ENCODE data around the gene DNASE1L2. TPM values are rescaled to one million over a fixed set of nuclear protein-coding genes. Genes with fewer than 3 reads are reported as not detected.
A peak's percentile ranks its signal among the peaks of the same experiment; 100 is the strongest.
"Not testable (repeated sequence)": the region's sequence is repeated elsewhere in the genome, so short reads cannot be mapped to it uniquely, and the experiment has no call there.

Gene DNASE1L2
- total RNA-seq, 1 donor from 2014 or later, result 3.4 TPM

DNA sequence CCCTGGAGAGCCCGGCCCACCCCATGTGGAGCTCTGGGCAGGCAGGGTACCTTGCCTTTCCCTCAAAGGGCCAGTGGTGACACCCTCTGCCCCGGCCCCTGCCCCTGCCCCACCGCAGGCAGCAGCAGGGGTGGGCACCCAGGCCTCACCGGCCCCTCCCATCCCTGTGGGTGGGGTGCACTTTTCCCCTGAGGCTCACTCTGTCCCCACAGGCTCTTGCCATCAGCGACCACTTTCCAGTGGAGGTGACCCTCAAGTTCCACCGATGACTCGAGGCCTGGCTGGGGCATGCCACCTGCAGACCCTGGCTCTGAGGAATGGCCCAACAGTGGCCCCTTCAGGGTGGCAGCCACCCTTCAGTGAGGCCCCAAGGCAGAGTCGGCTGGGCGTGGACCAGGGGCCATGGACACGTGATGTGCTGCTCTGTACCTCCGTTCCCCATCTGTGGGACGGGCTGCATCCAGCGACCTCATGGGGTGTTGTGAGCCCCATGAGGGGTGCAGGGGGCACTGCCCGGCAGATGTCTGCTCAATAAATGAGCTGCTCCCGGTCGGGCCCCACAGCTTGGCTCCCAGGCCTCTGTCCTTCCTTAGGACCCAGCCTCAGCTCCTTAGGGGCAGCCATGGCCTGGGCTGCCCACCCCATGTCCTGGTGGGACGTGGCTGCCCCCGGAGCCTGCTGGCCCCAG is 2.0 kb downstream of the DNASE1L2 start:
- Mint-ChIP-seq H3K9me3 (ENCODE audit: unreplicated experiment) (peaks cover 9% of the 10 kb centered on the region), H3K36me3 (ENCODE audit: unreplicated experiment) (no peaks in the 10 kb centered on the region), H3K27ac (ENCODE audit: unreplicated experiment) (no peak overlapping the region), H3K4me3 (ENCODE audit: unreplicated experiment) (no peak overlapping the region), H3K4me1 (ENCODE audit: low read depth, unreplicated experiment) (no peaks in the 10 kb centered on the region), H3K27me3 (ENCODE audit: unreplicated experiment) (peaks cover 4% of the 10 kb centered on the region)
- TF ChIP-seq, protein P1, sequence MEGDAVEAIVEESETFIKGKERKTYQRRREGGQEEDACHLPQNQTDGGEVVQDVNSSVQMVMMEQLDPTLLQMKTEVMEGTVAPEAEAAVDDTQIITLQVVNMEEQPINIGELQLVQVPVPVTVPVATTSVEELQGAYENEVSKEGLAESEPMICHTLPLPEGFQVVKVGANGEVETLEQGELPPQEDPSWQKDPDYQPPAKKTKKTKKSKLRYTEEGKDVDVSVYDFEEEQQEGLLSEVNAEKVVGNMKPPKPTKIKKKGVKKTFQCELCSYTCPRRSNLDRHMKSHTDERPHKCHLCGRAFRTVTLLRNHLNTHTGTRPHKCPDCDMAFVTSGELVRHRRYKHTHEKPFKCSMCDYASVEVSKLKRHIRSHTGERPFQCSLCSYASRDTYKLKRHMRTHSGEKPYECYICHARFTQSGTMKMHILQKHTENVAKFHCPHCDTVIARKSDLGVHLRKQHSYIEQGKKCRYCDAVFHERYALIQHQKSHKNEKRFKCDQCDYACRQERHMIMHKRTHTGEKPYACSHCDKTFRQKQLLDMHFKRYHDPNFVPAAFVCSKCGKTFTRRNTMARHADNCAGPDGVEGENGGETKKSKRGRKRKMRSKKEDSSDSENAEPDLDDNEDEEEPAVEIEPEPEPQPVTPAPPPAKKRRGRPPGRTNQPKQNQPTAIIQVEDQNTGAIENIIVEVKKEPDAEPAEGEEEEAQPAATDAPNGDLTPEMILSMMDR (IDR thresholded peaks at IDR 0.05; ENCODE audit: partially characterized antibody, unreplicated experiment), result no peak
- no peak for DNase-seq

DNA sequence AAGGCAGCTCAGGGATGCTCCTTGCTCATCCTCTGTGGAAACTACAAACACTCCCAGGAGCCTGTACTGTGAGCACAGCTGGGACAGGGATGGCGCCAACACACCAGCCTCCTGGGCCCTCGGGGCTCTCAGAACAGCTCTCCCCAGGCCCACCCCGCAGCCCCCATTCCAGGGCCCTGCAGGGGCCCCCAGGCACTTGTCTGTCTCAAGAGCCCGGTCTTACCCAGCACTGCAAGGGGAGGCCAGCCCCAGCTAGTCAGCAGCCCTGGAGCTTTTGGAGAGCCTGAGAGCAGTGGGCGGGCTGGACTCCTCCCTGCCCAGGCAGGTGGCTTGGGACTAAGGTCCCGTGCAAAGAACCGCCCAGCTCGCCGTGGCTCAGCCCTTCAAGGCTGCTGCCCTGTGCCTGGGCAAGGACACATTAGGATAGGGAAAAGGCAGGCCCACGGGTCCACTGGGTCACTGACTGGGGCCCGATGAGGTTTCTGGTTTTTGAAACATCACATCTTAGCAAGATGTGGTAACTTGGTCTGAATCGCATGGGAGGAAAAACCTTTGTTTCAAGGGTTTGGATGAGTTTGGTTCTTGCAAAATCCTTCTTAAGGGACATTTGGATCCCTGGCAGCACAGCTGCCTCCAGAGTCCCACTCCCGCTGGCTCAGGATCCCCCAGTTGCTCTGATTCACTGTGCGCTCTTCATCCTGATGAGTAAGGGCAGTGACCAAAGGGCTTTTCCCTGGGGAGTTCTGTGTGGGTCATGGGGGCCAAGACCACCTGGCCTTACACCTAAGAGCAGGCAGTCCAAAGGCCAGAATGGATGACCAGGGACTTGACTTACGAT is 2.8 kb downstream of the DNASE1L2 start:
- H3K4me1 Mint-ChIP-seq (ENCODE audit: low read depth, unreplicated experiment), result no peaks in the 10 kb centered on the region
- H3K4me3 Mint-ChIP-seq (ENCODE audit: unreplicated experiment), result no peak overlapping the region
- peaks cover 4% of the 10 kb centered on the region for H3K27me3 Mint-ChIP-seq (ENCODE audit: unreplicated experiment)
- peaks cover 6% of the 10 kb centered on the region for H3K9me3 Mint-ChIP-seq (ENCODE audit: unreplicated experiment)
- TF ChIP-seq, protein P1 (IDR thresholded peaks at IDR 0.05; ENCODE audit: partially characterized antibody, unreplicated experiment), result no peak
- no peaks in the 10 kb centered on the region for H3K36me3 Mint-ChIP-seq (ENCODE audit: unreplicated experiment)
- H3K27ac Mint-ChIP-seq (ENCODE audit: unreplicated experiment), result no peak overlapping the region
- DNase-seq, result no peak

DNA sequence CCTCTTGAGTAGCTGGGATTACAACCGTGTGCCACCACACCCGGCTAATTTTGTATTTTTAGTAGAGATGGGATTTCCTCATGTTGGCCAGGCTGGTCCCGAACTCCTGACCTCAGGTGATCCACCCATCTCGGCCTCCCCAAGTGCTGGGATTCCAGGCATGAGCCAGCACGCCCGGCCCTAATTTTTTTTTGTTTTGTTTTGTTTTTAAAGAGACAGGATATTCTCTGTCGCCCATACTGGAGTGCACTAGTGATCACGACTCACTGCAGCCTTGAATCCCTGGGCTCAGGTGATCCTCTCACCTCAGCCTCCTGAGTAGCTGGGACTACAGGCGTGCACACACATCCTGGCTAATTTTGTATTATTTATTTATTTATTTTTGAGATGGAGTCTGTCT is 4.1 kb downstream of the DNASE1L2 start:
- H3K36me3 Mint-ChIP-seq (ENCODE audit: unreplicated experiment); H3K27me3 Mint-ChIP-seq (ENCODE audit: unreplicated experiment): not testable (repeated sequence)

DNA sequence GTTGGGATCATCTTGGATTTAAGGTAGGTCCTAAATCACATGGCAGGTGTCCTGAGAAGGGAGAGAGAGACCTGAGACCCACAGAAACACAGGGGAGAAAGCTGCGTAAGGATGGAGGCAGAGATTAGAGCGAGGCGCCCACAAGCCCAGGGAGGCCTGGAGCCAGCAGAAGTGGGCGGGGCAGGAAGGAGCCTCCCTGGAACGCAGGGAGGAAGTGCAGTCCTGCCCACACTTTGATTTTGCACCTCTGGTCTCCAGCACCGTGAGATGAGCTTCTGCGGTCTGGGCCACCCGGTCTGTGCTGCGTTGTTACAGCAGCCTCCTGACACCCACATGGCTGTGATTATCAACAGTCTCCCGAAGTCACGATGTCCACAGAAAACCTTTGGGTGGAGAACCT is 6.4 kb downstream of the DNASE1L2 start:
- Mint-ChIP-seq H3K27ac (ENCODE audit: unreplicated experiment) (no peak overlapping the region), H3K9me3 (ENCODE audit: unreplicated experiment) (peaks cover 6% of the 10 kb centered on the region), H3K4me1 (ENCODE audit: low read depth, unreplicated experiment) (no peaks in the 10 kb centered on the region), H3K36me3 (ENCODE audit: unreplicated experiment) (no peaks in the 10 kb centered on the region), H3K4me3 (ENCODE audit: unreplicated experiment) (no peak overlapping the region), H3K27me3 (ENCODE audit: unreplicated experiment) (no peaks in the 10 kb centered on the region)
- TF ChIP-seq, protein P1 (IDR thresholded peaks at IDR 0.05; ENCODE audit: partially characterized antibody, unreplicated experiment), result no peak
- DNase-seq, result no peak

More for the DNA sequence above, 4.1 kb downstream of the DNASE1L2 start:
- H3K4me3 Mint-ChIP-seq (ENCODE audit: unreplicated experiment); DNase-seq; H3K9me3 Mint-ChIP-seq (ENCODE audit: unreplicated experiment); H3K4me1 Mint-ChIP-seq (ENCODE audit: low read depth, unreplicated experiment); H3K27ac Mint-ChIP-seq (ENCODE audit: unreplicated experiment): not testable (repeated sequence)

DNA sequence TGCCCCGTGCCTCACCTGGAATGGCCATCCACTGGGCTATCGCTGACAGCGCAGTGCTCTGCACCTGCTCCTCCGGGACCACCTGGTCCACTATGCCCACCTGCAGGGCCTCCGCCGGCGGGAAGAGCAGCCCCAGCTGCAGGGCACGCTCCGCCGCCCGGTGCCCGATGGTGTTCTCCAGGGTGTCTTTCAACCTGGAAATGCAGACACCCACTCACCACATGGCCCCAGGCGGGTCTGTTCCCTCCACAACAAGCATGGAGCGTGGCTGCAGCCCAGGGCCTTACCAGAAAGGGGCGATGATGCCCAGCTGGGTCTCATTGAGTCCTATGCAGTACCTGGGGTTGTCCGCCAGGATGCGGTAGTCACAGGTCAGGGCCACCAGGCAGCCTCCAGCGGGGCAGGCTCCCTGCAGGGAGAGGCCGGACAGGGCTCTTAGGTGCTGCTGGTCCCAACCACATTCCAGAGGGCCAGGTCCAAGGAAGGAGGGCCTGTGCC is 6.8 kb downstream of the DNASE1L2 start:
- Mint-ChIP-seq H3K4me1 (ENCODE audit: low read depth, unreplicated experiment) (no peaks in the 10 kb centered on the region), H3K27ac (ENCODE audit: unreplicated experiment) (no peak overlapping the region), H3K27me3 (ENCODE audit: unreplicated experiment) (no peaks in the 10 kb centered on the region), H3K9me3 (ENCODE audit: unreplicated experiment) (peaks cover 5% of the 10 kb centered on the region), H3K4me3 (ENCODE audit: unreplicated experiment) (no peak overlapping the region), H3K36me3 (ENCODE audit: unreplicated experiment) (no peaks in the 10 kb centered on the region)
- no peak for DNase-seq
- TF ChIP-seq, protein P1 (IDR thresholded peaks at IDR 0.05; ENCODE audit: partially characterized antibody, unreplicated experiment), result peak; percentile 18

Data from glutamatergic neuron (in vitro differentiated cells).